ENCODE results near the gene SPRR2A.

- TF ChIP-seq CTCF (IDR thresholded peaks at IDR 0.05) (no peak), POLR2AphosphoS5 (IDR thresholded peaks at IDR 0.05) (no peak), EP300 (IDR thresholded peaks at IDR 0.05) (no peak), POLR2A (IDR thresholded peaks at IDR 0.05) (no peak)
These were observed 24.4 kb upstream of the SPRR2A start for GRCh38 chr1:153081736-153082135.

Data from sigmoid colon (tissue), 4 donors.